DND-41 (cell line): ENCODE data around the gene CRACR2B.

Source experiments
- ATAC-seq: fragments of 200-7000 bp; cut with Tn5 transposase; 3 replicates; pipeline ENCODE4 v1.9.1; 2021; ENCODE audit warnings: low read depth; ENCODE audit not compliant: insufficient read depth
- DNase-seq: peaks from one replicate; pipeline ENCODE4 v3.0.0-alpha.2; 2020
- H2AFZ ChIP-seq: 2 replicates; pipeline ENCODE4 v1.6.0; 2012; ENCODE audit warnings: low read depth, low read length
- H3K27ac ChIP-seq: 2 replicates; pipeline ENCODE4 v1.5.1; 2012; ENCODE audit warnings: low read length, inconsistent platforms
- H3K27me3 ChIP-seq: fragments of 200-600 bp; sonication (generic); 2 replicates; pipeline ENCODE4 v1.6.0; 2012; ENCODE audit warnings: low read length, mild to moderate bottlenecking, inconsistent platforms; ENCODE audit not compliant: insufficient read depth, poor library complexity
- H3K36me3 ChIP-seq: 2 replicates; pipeline ENCODE4 v1.5.1; 2012; ENCODE audit warnings: low read length, inconsistent platforms; ENCODE audit not compliant: insufficient read depth
- H3K4me1 ChIP-seq: 2 replicates; pipeline ENCODE4 v1.5.1; 2012; ENCODE audit warnings: mild to moderate bottlenecking, low read length; ENCODE audit not compliant: insufficient read depth
- H3K4me2 ChIP-seq: 2 replicates; pipeline ENCODE4 v1.6.0; 2012; ENCODE audit warnings: mild to moderate bottlenecking, moderate library complexity, low read length, inconsistent platforms; ENCODE audit not compliant: insufficient read depth
- H3K4me3 ChIP-seq, 2 experiments: fragments of 200-600 bp in 1 of 2; shearing (Covaris generic) in 1 of 2; 2 replicates each; pipeline ENCODE4 v1.5.1; 2012 to 2016; ENCODE audit warnings: inconsistent platforms in 2 of 2, low read length in 2 of 2, mild to moderate bottlenecking in 2 of 2, low read depth in 1 of 2, moderate library complexity in 1 of 2
- H3K79me2 ChIP-seq: 2 replicates; pipeline ENCODE4 v1.6.0; 2012; ENCODE audit warnings: low read length, inconsistent platforms; ENCODE audit not compliant: insufficient read depth
- H3K9ac ChIP-seq: 2 replicates; pipeline ENCODE4 v1.6.0; 2012; ENCODE audit warnings: low read depth, mild to moderate bottlenecking, inconsistent platforms, low read length, moderate library complexity
- H3K9me3 ChIP-seq: 2 replicates; pipeline ENCODE4 v1.5.1; 2012; ENCODE audit warnings: low read length, moderate library complexity, mild to moderate bottlenecking, inconsistent platforms; ENCODE audit not compliant: insufficient read depth, severe bottlenecking
- H4K20me1 ChIP-seq: 2 replicates; pipeline ENCODE4 v1.6.0; 2012; ENCODE audit warnings: low read length; ENCODE audit not compliant: insufficient read depth
- EZH2 ChIP-seq: IDR thresholded peaks from 3 replicates; pipeline ENCODE4 v1.6.1; 2012; ENCODE audit warnings: borderline replicate concordance, low read depth, mild to moderate bottlenecking, moderate library complexity, low read length, inconsistent platforms; ENCODE audit not compliant: severe bottlenecking
- TF ChIP-seq, protein P1 (sequence below): IDR thresholded peaks from 2 replicates; pipeline ENCODE4 v1.5.1; 2012; ENCODE audit warnings: borderline replicate concordance, low read length, moderate library complexity, mild to moderate bottlenecking; ENCODE audit not compliant: poor library complexity, severe bottlenecking; ENCODE audit errors: extremely low read depth

The CRACR2B gene

DNA sequence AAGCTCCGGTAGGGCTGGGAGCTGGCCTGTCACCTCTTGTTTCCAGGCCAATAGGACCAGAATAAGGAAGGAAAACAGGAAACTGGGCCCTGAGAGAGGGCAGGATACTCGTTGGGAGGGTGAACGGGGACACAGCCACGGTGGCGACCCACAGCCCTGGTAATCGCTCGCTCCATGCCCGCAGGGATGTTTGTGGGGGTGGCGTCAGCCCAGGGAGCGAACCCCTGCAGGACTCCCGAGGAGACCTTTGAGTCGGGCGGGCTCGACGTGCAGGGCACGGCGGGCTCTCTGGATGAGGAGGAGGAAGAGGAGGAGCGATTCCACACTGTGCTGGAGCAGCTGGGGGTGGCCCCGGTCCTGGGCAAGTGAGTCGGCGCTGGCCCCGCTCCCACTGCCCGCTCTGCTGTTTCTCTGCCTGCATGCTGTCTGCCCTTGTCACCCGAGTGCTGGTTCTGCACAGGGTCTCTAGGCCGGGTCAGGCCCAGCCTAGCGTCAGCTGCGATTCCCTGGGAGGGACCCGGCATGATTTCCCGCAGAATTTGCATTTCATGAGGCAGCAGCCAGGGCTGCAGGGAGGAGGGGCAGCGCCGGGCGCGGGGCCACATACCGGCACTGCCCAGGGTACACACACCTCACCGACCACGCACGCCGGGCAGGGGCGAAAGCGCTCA lies 1.6 kb downstream of the CRACR2B start:
- ATAC-seq: no peak
- peaks cover 21% of the 10 kb centered on the region for H4K20me1 ChIP-seq
- no peak overlapping the region for H3K4me2 ChIP-seq
- H3K27me3 ChIP-seq: peaks cover 53% of the 10 kb centered on the region
- TF ChIP-seq, protein P1, sequence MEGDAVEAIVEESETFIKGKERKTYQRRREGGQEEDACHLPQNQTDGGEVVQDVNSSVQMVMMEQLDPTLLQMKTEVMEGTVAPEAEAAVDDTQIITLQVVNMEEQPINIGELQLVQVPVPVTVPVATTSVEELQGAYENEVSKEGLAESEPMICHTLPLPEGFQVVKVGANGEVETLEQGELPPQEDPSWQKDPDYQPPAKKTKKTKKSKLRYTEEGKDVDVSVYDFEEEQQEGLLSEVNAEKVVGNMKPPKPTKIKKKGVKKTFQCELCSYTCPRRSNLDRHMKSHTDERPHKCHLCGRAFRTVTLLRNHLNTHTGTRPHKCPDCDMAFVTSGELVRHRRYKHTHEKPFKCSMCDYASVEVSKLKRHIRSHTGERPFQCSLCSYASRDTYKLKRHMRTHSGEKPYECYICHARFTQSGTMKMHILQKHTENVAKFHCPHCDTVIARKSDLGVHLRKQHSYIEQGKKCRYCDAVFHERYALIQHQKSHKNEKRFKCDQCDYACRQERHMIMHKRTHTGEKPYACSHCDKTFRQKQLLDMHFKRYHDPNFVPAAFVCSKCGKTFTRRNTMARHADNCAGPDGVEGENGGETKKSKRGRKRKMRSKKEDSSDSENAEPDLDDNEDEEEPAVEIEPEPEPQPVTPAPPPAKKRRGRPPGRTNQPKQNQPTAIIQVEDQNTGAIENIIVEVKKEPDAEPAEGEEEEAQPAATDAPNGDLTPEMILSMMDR: no peak
- TF ChIP-seq EZH2: peak; percentile 14
- DNase-seq: no peak
- peaks cover 13% of the 10 kb centered on the region for H3K36me3 ChIP-seq
- H2AFZ ChIP-seq: no peak overlapping the region
- H3K79me2 ChIP-seq: no peaks in the 10 kb centered on the region
- no peak overlapping the region for H3K27ac ChIP-seq
- H3K4me3 ChIP-seq: no peak overlapping the region
- H3K4me1 ChIP-seq: peaks cover 32% of the 10 kb centered on the region
- no peak overlapping the region for H3K9ac ChIP-seq
- no peaks in the 10 kb centered on the region for H3K9me3 ChIP-seq

DNA sequence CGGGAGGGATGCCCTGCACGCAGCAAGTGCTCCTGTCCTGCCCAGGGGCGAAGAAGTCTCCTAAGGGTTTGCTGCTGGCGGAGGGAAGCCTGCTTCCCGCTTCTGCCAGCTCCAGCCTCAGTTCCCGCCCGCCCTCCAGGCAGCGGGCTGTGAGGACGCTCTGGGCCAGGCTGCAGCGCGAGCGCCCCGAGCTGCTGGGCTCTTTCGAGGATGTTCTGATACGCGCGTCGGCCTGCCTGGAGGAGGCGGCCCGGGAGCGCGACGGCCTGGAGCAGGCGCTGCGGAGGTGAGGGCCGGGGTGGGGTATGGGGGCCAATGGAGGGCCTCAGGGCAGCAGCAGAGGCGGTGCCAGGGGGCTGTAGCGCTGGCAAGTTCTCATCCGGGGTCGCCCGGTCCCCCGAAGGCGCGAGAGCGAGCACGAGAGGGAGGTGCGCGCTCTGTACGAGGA lies 2.2 kb downstream of the CRACR2B start:
- Histone ChIP-seq H3K4me2 (no peak overlapping the region), H3K9me3 (no peaks in the 10 kb centered on the region), H3K9ac (no peak overlapping the region), H3K36me3 (peaks cover 7% of the 10 kb centered on the region), H3K79me2 (no peaks in the 10 kb centered on the region), H3K4me1 (peaks cover 35% of the 10 kb centered on the region), H4K20me1 (peaks cover 21% of the 10 kb centered on the region), H3K27ac (no peak overlapping the region), H3K27me3 (peaks cover 53% of the 10 kb centered on the region), H2AFZ (no peak overlapping the region), H3K4me3 (no peak overlapping the region)
- no peak for ATAC-seq
- no peak for DNase-seq
- TF ChIP-seq EZH2: no peak
- TF ChIP-seq, protein P1: no peak

DNA sequence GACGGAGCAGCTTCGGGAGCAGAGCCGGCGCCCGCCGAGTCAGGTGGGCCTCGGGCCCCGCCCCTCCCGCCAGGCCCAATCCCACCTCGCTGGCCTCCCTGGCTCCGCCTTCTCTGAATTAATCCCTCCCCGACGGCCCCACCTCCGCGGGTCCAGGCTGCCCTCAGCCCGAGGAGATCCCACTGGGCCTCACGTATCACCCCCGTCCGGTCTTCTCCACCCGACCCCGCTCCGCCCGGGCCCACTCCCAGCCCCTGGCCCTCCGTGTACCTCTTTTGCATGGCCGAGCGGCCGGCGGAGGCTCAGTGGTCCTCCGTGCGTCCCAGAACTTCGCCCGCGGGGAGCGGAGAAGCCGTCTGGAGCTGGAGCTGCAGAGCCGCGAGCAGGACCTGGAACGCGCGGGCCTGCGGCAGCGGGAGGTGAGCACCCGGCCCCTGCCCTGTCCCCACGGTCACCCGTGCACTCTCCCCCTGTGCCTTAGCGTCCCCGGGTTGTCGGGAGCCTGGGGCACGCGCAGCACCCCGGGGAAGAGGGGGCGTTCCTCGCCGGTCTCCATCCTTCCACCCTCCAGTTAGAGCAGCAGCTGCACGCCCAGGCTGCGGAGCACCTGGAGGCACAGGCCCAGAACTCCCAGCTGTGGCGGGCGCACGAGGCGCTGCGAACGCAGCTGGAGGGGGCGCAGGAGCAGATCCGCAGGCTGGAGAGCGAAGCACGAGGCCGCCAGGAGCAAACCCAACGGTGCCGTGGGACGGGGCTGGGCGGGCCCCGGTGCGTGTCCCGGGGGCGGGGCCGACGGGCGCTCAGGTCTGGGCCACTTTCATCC lies 2.8 kb downstream of the CRACR2B start:
- Histone ChIP-seq H2AFZ (no peak overlapping the region), H3K27ac (no peak overlapping the region), H3K27me3 (peaks cover 53% of the 10 kb centered on the region), H3K4me2 (no peak overlapping the region), H3K9me3 (no peaks in the 10 kb centered on the region), H3K36me3 (peaks cover under 1% of the 10 kb centered on the region; the same call in 1 of the 2 replicates), H3K4me1 (peaks cover 35% of the 10 kb centered on the region), H4K20me1 (peaks cover 15% of the 10 kb centered on the region), H3K4me3 (no peak overlapping the region), H3K79me2 (no peaks in the 10 kb centered on the region), H3K9ac (no peak overlapping the region)
- peak; percentile 54 for DNase-seq
- TF ChIP-seq EZH2: no peak
- peak; percentile 24; the same call in 2 of the 3 replicates for ATAC-seq
